Measurements from ENCODE around the gene PSMB11.

Gene PSMB11

GRCh38 chr14:23089498-23090253 lies 47.7 kb downstream of the PSMB11 start:
- DNase-seq, result no peak

- DNase-seq, result no peak
Observed at GRCh38 chr14:23090254-23090636, 48.2 kb downstream of the PSMB11 start.

- DNase-seq, result no peak
Observed at GRCh38 chr14:23091294-23092225, 49.5 kb downstream of the PSMB11 start.

GRCh38 chr14:23093104-23093503 lies 51.1 kb downstream of the PSMB11 start:
- no peak for DNase-seq

GRCh38 chr14:23093526-23093925 lies 51.5 kb downstream of the PSMB11 start:
- DNase-seq, result no peak

All from stimulated activated CD4-positive, alpha-beta T cell treated with anti-CD3 and anti-CD28 coated beads, Interleukin-4, amount 100 ng/mL, for 1 hour (primary cell).